Motor neuron (in vitro differentiated cells): ENCODE data around the gene HDAC9. TPM values are rescaled to one million over a fixed set of nuclear protein-coding genes. Genes with fewer than 3 reads are reported as not detected.

Experiments used
- ATAC-seq, 8 experiments: fragments of 200-7000 bp; cut with Tn5 transposase; replicated peaks in 6 of 8; 2 replicates each; pipeline ENCODE4 v1.8.0; 2021; ENCODE audit warnings: mild to moderate bottlenecking in 8 of 8, moderate library complexity in 8 of 8
- H3K27ac ChIP-seq, 2 donors: fragments of 250-450 bp; sonication (Bioruptor Pico); 2 replicates each; pipeline ENCODE4 v1.9.0; 2021; ENCODE audit warnings: antibody characterized with exemption in 2 of 2, mild to moderate bottlenecking in 2 of 2, moderate library complexity in 1 of 2
- H3K4me1 ChIP-seq, 2 donors: fragments of 250-450 bp; sonication (Bioruptor Pico); replicated peaks in 1 of 2; 2 replicates each; pipeline ENCODE4 v1.6.1; 2021; ENCODE audit warnings: antibody characterized with exemption in 2 of 2, mild to moderate bottlenecking in 2 of 2, moderate library complexity in 1 of 2
- H3K4me3 ChIP-seq, 5 donors: fragments of 250-450 bp; sonication (Bioruptor Pico); 2 replicates each; pipeline ENCODE4 v1.9.0; 2021; ENCODE audit warnings: antibody characterized with exemption in 5 of 5, mild to moderate bottlenecking in 5 of 5, moderate library complexity in 4 of 5
- WGBS, 10 experiments: fragments of 450-650 bp; shearing (Covaris generic); methylation state at CpG; one replicate each; pipeline ENCODE4 v1.0.0; 2022; 5-methylcytosine and 5-hydroxymethylcytosine counted together
- in situ Hi-C, 9 experiments: fragments of 400-800 bp; cut with MboI; loops; one replicate each; pipeline ENCODE4 v1.15.0; 2021; ENCODE audit warnings: low sequenced_read_pairs in 9 of 9, low pct_unique_long_range_greater_than_20kb in 2 of 9; ENCODE audit not compliant: unreplicated experiment in 9 of 9
- total RNA-seq, 8 experiments: library from RNA; unstranded; fragments of 300-600 nt; gene quantifications; 2 replicates each; pipeline versions ENCODE4 v1.2.3 to v1.2.4, GENCODE V29; 2022

Gene HDAC9
- total RNA-seq, 8 experiments from 2014 or later: 5.8 to 44.2 (median 22.7) TPM

DNA sequence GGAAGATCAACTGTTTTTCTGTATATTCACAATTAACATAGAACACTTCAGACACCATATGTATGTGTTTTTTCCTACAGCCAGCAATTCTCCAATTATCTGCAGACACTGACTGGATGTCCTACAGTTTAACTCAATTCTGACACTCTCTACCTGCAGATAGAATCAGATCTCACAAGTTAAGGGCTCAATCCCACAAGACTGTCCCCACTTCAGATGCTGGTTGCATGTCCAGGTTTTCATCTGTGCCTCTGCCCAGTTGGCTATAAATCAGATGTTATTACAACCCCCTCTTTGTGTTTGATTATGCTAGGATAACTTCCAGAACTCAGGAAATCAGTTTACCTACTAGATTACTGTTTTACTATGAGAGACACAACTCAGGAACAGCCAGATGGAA lies 326.0 kb downstream of the HDAC9 start:
- no peak overlapping the region for H3K27ac ChIP-seq
- in situ Hi-C loops: no loop called here
- H3K4me1 ChIP-seq: no peaks in the 10 kb centered on the region
- H3K4me3 ChIP-seq: no peak overlapping the region
- no peak for ATAC-seq

DNA sequence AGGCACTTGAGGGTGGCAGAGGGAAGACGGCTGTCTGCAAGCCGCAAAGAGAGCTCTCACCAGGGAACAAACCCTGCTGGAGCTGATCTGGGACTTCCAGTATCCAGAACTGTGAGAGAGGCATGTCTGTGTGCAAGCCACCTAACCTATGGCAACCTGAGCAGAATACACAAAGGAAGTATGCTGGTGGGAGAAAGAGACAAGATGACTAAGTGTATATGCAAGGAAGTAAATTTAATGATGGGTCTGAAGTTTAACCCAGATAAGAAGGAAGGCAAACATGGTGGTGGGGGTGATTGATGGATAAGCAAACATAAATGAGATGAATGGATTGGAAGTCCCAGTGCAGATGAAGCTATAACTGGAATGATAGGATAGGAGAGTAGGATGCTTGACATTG lies 328.6 kb downstream of the HDAC9 start:
- Histone ChIP-seq H3K4me3 (no peak overlapping the region), H3K27ac (no peak overlapping the region), H3K4me1 (no peaks in the 10 kb centered on the region)
- in situ Hi-C loops: no loop called here
- WGBS, 10 experiments: 56 to 100% (median 80%) methylated on average over 1 to 2 of the region's 2 CpGs; no CpG with 5 or more reads in 2 of the 10 experiments
- peak in 1 of 8 experiments; percentile 32 for ATAC-seq

DNA sequence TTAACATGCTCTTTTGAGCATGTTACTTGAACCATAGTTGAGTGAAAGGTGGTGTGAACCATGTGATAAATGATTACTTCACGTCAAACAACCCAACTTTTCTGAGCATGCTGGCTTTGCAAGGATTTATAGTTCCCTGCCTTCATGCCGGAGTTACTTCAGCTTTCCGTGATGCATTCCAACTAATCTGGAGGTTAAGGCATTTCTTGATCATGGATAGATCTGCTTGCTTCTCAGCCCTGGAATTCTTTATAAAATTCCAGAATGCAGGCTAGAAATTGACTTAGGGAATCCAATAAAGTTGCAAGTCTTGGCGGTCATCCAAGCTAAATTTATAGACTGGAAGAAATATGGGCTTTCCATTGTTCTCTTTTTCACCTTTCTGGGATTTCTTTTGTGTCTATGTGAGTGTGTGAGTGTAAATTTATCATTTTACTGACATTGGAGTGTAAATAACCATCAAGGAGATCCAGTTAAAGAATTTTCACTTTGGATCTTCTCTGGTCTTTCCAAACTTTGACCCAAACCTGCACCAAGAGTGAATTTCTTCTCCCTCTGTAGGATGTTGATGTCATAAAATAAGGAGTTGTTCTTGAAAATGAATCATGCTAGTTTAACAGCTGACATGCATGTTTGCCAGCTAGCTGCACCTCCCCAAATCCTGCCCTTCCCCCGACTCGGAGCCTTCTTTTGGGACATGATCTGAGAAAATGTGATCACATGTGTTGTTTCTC lies 332.9 kb downstream of the HDAC9 start:
- 49 to 90% (median 71%) methylated on average over 3 to 6 of the region's 6 CpGs; no CpG with 5 or more reads in 2 of the 10 experiments for WGBS, 10 experiments
- Histone ChIP-seq H3K27ac (no peak overlapping the region), H3K4me3 (no peak overlapping the region), H3K4me1 (no peaks in the 10 kb centered on the region)
- in situ Hi-C loops: no loop called here
- peak in 2 of 8 experiments; percentile 24 to 49 for ATAC-seq

DNA sequence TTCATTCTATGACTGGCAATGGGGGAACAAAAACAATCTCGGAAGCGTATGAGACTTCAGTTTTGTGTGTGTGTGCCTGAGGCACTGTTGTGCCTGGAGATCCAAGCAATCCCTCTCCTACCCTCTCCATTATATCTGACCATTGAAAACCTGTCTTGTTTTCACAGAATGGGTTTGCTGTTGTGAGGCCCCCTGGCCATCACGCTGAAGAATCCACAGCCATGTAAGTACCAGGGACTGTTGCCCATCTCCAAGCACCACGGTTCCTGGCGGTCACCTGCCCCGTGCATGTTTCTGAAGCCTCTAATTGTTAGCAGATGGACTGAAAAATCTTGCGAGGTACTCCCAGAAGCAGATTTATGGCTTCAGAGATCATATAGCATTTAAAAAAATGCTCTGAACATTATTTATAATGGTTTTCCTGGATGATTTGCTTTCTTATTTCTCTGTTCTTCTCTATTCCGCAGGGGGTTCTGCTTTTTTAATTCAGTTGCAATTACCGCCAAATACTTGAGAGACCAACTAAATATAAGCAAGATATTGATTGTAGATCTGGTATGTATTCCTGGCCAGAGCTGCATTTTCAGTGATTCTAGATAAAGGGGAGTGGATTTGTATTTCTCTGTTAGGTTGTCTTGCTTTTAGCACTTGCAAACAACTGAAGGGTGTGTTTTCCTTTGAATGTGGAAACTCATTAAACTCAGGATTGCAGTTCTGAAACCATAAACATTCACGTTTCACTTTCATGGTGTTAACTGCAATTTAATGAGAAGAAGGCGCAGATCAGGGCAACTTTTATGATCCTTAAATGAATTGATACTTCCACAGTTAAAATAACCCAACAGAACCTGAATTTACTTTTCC lies 333.7 kb downstream of the HDAC9 start:
- Histone ChIP-seq H3K4me3 (no peak overlapping the region), H3K27ac (no peak overlapping the region), H3K4me1 (peaks cover 0 to 2% of the 10 kb centered on the region in 2 donors)
- in situ Hi-C loops: no loop called here
- 0 to 100% (median 88%) methylated on average over 1 to 9 of the region's 11 CpGs for WGBS, 10 experiments
- ATAC-seq: peak in 4 of 8 experiments; percentile 11 to 66 (median 40)

DNA sequence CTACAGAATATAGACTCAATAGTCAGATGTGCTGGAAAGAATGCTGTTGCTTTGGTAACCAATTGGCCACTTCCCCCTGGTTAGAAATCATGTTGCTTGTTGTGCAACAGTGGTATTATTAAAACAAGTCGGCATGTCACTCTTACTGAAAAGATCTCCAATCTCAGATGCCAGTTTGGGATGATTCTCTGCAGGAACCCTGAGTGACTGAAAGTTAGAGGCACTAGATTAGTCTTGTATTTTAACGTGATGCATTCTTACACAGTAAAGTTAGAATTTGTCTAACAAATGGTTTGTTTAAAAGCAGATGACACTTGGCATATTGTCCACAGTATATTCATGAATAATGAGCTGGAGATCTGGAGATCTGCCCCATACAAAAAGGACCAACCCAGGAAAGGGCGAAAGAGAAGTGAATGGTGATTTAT lies 334.3 kb downstream of the HDAC9 start:
- in situ Hi-C loops: no loop called here
- 0 to 100% (median 75%) methylated on average over 1 to 3 of the region's 3 CpGs; no CpG with 5 or more reads in 1 of the 10 experiments for WGBS, 10 experiments
- Histone ChIP-seq H3K4me1 (peaks cover 0 to 9% of the 10 kb centered on the region in 2 donors), H3K27ac (no peak overlapping the region), H3K4me3 (no peak overlapping the region)
- peak in 4 of 8 experiments; percentile 11 to 86 (median 58) for ATAC-seq

DNA sequence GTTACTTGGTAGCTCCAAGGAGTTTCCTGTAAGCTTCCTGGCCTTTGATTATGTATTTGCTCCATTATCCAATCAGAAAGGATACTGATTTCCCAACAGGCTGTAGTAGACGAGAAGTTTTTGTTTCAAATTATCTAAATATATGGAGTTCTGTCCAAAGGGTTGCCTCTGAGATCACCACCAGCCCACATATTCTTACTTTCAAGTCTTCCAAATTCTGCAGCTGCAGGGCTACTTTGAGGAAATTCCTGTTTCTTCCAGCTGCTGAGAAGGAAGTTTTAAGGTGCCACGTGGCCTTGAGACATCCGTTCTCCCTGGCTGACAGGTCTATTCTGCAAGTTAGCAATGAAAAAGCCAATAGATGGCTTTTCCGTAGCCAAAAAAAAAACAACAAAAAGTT lies 335.9 kb downstream of the HDAC9 start:
- in situ Hi-C loops: no loop called here
- Histone ChIP-seq H3K27ac (no peak overlapping the region), H3K4me1 (peaks cover 0 to 17% of the 10 kb centered on the region in 2 donors), H3K4me3 (no peak overlapping the region)
- WGBS, 10 experiments: 11 to 100% (median 70%) methylated on average over 1 to 4 of the region's 4 CpGs; no CpG with 5 or more reads in 1 of the 10 experiments
- no peak for ATAC-seq

DNA sequence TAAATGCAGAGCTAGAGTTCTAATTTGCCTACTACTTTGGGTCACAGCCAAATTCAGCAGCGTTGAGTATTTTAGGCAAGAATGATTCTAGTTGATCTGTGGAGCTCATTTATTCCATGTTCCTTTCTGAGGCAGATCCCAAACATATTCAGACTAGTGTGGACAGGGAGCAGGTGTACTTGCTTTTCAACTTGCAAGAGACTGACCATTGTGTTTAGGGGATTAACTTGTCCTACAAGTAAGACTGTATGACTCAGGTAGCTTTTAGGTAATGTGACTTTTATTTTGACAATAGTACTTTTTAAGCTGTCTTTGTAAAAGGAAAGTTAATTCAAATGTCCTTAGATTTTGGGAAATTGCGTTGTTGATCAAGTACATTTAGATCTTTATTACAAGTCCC lies 336.4 kb downstream of the HDAC9 start:
- WGBS, 10 experiments: 63 to 89% (median 82%) methylated on average over 1 to 2 of the region's 2 CpGs
- ATAC-seq: no peak
- Histone ChIP-seq H3K27ac (no peak overlapping the region), H3K4me1 (peaks cover 0 to 17% of the 10 kb centered on the region in 2 donors), H3K4me3 (no peak overlapping the region)
- in situ Hi-C loops: no loop called here

DNA sequence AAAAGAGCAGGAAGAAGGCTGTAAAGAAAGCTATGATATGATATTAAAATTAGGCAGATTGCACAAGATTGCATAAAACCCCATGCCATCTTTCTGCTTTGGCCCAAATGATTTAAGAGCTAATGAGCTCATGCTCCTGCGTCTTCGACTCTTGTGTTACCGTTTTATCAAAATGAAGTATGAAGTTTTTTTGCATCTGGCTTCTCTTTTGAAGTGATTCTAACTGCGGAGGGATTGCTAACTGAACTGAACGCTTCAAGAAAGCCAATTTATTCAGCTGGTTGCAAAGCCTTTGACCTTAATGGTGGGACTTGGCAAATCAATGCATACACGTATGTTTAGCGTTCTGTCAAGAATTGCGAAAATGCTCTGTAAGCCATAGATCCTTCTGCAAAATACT lies 339.0 kb downstream of the HDAC9 start:
- 18 to 88% (median 76%) methylated on average over 1 to 8 of the region's 8 CpGs for WGBS, 10 experiments
- peak overlapping the region in 1 of 2 donors; percentile 50 for H3K27ac ChIP-seq
- in situ Hi-C loops: no loop called here
- H3K4me1 ChIP-seq: peaks cover 0 to 17% of the 10 kb centered on the region in 2 donors
- H3K4me3 ChIP-seq: no peak overlapping the region
- peak in 5 of 8 experiments; percentile 53 to 92 (median 90) for ATAC-seq

DNA sequence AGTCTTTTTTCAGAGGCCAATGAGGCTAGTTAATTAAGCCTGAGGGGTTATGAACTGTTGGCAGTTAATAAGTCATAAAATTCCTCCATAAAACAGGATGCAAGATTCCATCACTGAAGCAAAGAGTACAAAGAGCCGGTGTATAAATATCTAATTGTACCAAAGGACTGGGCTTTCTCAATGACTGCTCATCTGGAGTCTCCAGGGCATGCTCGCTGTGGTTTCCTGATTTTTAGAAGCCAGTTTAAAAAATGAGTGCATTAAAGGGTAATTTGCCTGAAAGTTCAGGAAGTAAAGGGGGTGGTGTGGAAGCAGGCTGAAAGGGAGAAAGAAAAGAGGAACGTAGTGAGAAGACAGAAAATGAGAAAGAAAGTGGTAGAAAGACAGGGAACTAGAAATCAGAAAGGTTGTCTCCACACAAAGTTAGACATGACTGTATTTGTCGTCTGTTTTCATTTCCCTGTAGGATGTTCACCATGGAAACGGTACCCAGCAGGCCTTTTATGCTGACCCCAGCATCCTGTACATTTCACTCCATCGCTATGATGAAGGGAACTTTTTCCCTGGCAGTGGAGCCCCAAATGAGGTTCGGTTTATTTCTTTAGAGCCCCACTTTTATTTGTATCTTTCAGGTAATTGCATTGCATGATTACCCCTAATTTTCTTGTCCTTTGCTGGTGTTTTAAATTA lies 339.6 kb downstream of the HDAC9 start:
- in situ Hi-C loops: no loop called here
- H3K4me3 ChIP-seq: no peak overlapping the region
- peaks cover 0 to 17% of the 10 kb centered on the region in 2 donors for H3K4me1 ChIP-seq
- H3K27ac ChIP-seq: peak overlapping the region in 1 of 2 donors; percentile 50
- peak in 5 of 8 experiments; percentile 9 to 76 (median 59) for ATAC-seq
- 50 to 94% (median 83%) methylated on average over 2 to 7 of the region's 7 CpGs; no CpG with 5 or more reads in 1 of the 10 experiments for WGBS, 10 experiments

DNA sequence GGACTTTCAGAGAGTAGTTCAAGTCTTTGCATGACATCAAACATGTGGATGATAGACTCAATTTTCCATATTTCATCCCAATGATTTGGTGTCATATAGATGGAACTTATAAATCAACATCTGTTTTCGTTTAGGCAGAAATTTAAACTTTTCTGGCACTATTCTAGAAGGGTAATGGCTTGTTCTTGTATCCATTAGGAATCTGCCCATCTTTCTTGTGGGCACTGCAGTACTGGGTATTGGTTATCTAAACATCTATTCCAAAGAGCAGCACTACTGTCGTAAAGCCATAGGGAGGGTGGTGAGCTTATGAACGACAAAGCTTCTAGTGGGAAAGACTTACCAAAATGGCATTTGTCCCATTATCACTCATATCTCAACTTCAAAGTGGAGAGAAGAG lies 348.4 kb downstream of the HDAC9 start:
- no peak overlapping the region for H3K4me3 ChIP-seq
- ATAC-seq: no peak
- in situ Hi-C loops: no loop called here
- no peaks in the 10 kb centered on the region for H3K4me1 ChIP-seq
- no peak overlapping the region for H3K27ac ChIP-seq
- 0 to 83% (median 57%) methylated on average over 1 to 3 of the region's 3 CpGs; no CpG with 5 or more reads in 1 of the 10 experiments for WGBS, 10 experiments

DNA sequence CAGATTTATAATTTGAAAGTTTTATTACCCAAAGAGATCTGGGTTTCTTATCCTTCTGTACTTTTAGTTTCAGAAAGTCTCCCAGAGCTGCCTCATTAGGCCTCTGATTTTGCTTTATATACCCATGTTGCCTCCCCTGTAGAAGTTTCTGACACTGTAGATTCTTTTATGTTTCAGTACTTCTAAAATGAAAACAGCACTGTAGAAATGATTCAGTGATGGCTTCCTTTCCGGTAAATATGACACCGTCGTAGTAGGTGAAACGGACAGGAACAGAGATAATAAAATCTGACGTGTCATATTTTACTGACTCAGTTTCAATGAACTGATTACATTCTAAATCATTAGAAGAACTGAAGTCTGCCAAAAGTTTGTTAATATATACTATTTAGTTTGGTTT lies 349.2 kb downstream of the HDAC9 start:
- ATAC-seq: no peak
- H3K4me1 ChIP-seq: no peaks in the 10 kb centered on the region
- in situ Hi-C loops: no loop called here
- no peak overlapping the region for H3K27ac ChIP-seq
- no peak overlapping the region for H3K4me3 ChIP-seq
- WGBS, 10 experiments: 83 to 100% (median 93%) methylated on average over 2 to 5 of the region's 5 CpGs; no CpG with 5 or more reads in 1 of the 10 experiments

DNA sequence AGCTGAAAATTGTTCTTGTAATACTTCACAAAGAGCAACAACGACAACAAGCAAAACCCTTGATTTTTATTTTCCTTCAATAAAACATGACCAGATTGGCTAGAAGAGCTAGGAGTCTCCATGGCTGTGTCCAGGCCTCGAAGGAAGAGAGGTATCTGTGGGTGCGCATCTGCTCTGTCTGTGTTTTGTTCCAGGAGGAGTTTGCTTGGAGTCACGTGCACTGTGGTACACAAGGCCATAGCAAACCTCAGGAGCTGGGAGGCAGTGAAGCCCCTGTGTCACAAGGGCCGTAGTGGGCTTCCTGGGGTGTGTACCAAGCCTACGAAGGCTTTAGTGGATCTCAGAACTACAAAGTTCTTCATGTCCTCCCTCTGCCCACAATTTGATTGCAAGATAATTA lies 350.2 kb downstream of the HDAC9 start:
- Histone ChIP-seq H3K4me1 (no peaks in the 10 kb centered on the region), H3K4me3 (no peak overlapping the region), H3K27ac (no peak overlapping the region)
- ATAC-seq: no peak
- WGBS, 10 experiments: 80 to 100% (median 92%) methylated on average over 1 to 6 of the region's 6 CpGs; no CpG with 5 or more reads in 2 of the 10 experiments
- in situ Hi-C loops: no loop called here
